ENCODE data around the gene RGS1. TPM values are rescaled to one million over a fixed set of nuclear protein-coding genes. Genes with fewer than 3 reads are reported as not detected.
A peak's percentile ranks its signal among the peaks of the same experiment; 100 is the strongest.

RGS1 gene
- polyA plus RNA-seq, 1 donor from 2014 or later = 119 TPM

DNA sequence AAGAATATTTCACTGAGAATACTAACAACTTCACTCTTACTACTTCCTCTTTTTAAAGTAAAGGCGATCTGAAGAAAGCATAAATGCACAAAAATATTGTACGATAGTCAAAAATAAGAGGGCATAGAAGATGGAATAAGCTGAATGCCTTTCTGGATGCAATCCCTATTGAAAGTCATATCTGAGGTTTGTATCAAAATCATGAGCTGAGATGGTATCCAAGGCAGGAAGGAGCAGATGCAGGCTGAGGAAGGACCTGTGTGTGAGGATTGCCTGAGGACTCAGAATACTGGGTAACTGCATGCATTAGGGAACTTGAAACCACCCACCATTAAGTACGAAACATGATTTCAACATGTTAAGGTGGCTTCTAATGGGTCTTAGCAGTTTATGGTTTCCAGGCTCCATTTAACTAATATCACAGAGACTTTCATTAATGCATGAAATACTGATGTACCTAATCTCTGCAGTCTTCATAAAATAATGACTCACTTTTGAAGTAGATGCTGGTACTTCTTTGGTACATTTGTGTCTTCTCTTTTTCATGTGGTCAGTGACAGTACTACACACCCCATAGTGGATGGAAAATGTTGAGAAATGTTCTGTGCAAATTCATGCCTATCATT lies 29.6 kb upstream of the RGS1 start:
- Mint-ChIP-seq H3K4me3 (peak overlapping the region; percentile 39 to 85 (median 78)), H3K36me3 (no peaks in the 10 kb centered on the region), H3K4me1 (peaks cover 5 to 16% (median 12%) of the 10 kb centered on the region in 3 donors), H3K27me3 (peaks cover 1% of the 10 kb centered on the region), H3K9me3 (peaks cover 0 to 2% (median 0%) of the 10 kb centered on the region in 3 donors), H3K27ac (peak overlapping the region in 2 of 3 donors; percentile 2 to 87)

- peaks cover 1% of the 10 kb centered on the region for H3K27me3 Mint-ChIP-seq
- H3K27ac Mint-ChIP-seq = no peak overlapping the region
- H3K4me1 Mint-ChIP-seq = peaks cover 8 to 18% (median 12%) of the 10 kb centered on the region in 3 donors
- no peak overlapping the region for H3K4me3 Mint-ChIP-seq
- no peaks in the 10 kb centered on the region for H3K36me3 Mint-ChIP-seq
- peaks cover 0 to 2% (median 0%) of the 10 kb centered on the region in 3 donors for H3K9me3 Mint-ChIP-seq
Measured at GRCh38 chr1:192546596-192547190, 28.9 kb upstream of the RGS1 start.

DNA sequence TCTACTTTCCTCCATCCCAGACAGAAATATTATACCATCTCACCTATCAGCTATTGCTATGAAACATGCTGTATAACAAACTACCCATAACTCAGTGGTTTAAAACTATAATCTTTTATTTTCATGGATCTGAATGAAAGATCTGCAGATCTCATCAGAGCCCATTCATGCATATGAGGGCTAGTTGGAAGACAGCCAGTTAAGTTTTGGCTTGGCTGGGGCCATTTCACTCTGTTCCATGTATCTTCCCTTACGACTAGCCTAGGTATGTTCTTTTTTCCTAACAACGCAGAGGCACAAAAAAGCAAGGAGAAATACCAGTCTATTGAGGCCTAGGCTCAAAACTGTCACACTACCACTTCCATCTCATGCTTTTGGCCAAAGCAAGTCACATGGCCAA lies 28.1 kb upstream of the RGS1 start:
- Mint-ChIP-seq H3K4me3 (no peak overlapping the region), H3K4me1 (peaks cover 8 to 21% (median 14%) of the 10 kb centered on the region in 3 donors), H3K36me3 (no peaks in the 10 kb centered on the region), H3K27ac (no peak overlapping the region), H3K27me3 (peaks cover 1% of the 10 kb centered on the region), H3K9me3 (peaks cover 0 to 2% (median 0%) of the 10 kb centered on the region in 3 donors)

DNA sequence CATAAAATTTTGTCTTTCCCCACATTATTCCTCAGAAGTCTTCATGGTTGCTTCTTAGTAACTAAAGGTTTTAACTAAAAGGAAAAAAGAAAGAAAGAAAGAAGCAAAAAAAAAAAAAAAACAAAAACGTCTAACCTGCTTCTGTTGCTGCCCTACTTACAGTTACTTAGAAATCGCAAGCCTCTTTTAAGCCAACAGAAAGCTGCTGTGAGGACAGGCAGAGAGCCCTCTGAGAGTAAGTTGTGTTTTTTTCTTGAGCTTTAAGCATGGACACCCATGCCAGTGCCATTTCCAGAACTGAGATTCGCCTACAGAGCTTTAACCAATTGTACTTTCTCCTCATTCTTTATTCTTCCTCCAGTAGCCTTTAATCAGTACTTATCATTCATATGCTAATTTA lies 25.6 kb upstream of the RGS1 start:
- H3K4me1 Mint-ChIP-seq = peaks cover 8 to 24% (median 21%) of the 10 kb centered on the region in 3 donors
- H3K9me3 Mint-ChIP-seq = peaks cover 0 to 2% (median 0%) of the 10 kb centered on the region in 3 donors
- peaks cover 4% of the 10 kb centered on the region for H3K27me3 Mint-ChIP-seq
- no peak overlapping the region for H3K4me3 Mint-ChIP-seq
- H3K36me3 Mint-ChIP-seq = no peaks in the 10 kb centered on the region
- no peak overlapping the region for H3K27ac Mint-ChIP-seq

- Mint-ChIP-seq H3K27me3 (peaks cover 4% of the 10 kb centered on the region), H3K9me3 (peaks cover 0 to 2% (median 0%) of the 10 kb centered on the region in 3 donors), H3K4me1 (peaks cover 4 to 18% (median 12%) of the 10 kb centered on the region in 3 donors), H3K36me3 (no peaks in the 10 kb centered on the region), H3K4me3 (no peak overlapping the region), H3K27ac (no peak overlapping the region)
Measured at GRCh38 chr1:192550922-192551534, 24.5 kb upstream of the RGS1 start.

DNA sequence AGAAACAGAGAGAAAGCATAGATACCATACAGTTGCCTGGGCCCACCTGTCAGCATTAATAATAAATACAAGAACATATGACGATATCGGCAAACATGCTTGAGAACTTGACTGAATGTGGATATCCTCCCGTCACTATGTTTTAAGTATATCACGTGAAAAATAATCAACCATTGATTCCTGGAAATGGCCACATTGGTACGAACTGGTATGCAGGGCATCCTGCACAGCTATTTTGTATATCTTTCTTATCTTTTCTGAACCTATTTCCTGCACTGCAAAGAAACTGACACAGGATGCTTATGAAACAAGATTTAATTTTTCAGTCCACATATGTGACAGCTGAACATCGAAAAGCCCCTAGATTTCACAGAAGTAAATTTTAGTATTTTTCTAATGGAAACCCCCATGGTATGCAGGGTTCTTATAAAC lies 22.8 kb upstream of the RGS1 start:
- H3K36me3 Mint-ChIP-seq = no peaks in the 10 kb centered on the region
- H3K4me3 Mint-ChIP-seq = no peak overlapping the region
- no peak overlapping the region for H3K27ac Mint-ChIP-seq
- H3K27me3 Mint-ChIP-seq = peaks cover 4% of the 10 kb centered on the region
- H3K4me1 Mint-ChIP-seq = peaks cover 4 to 16% (median 10%) of the 10 kb centered on the region in 3 donors
- peaks cover 0 to under 1% (median 0%) of the 10 kb centered on the region in 3 donors for H3K9me3 Mint-ChIP-seq

- no peaks in the 10 kb centered on the region for H3K36me3 Mint-ChIP-seq
- peak overlapping the region in 1 of 3 donors; percentile 29 for H3K27ac Mint-ChIP-seq
- H3K4me1 Mint-ChIP-seq = peaks cover 4 to 16% (median 10%) of the 10 kb centered on the region in 3 donors
Measured at GRCh38 chr1:192553741-192554140, 21.8 kb upstream of the RGS1 start.

DNA sequence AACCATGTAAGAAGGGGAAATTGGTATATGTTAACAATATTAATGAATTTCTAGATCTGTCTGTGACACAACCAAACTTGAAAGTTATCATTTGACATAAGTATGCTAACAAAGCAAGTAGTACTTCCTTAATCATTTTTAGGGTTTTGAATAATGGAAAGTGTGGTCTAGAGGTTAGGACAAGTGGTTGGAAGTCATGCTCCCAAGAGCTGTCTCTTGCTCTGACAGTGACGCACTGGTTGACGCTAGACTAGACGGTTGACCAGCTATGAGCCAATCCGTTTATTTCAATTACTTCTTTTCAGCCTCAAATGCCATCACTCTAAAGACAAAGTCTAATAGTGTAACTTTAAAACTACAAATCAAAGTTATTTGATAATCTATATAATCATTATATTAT lies 20.7 kb upstream of the RGS1 start:
- Mint-ChIP-seq H3K27ac (no peak overlapping the region), H3K9me3 (no peaks in the 10 kb centered on the region), H3K4me3 (no peak overlapping the region), H3K27me3 (peaks cover 3% of the 10 kb centered on the region), H3K4me1 (peaks cover 8 to 16% (median 14%) of the 10 kb centered on the region in 3 donors), H3K36me3 (no peaks in the 10 kb centered on the region)

More at GRCh38 chr1:192553741-192554140, 21.8 kb upstream of the RGS1 start:
- H3K27me3 Mint-ChIP-seq = peaks cover 4% of the 10 kb centered on the region
- no peaks in the 10 kb centered on the region for H3K9me3 Mint-ChIP-seq
- no peak overlapping the region for H3K4me3 Mint-ChIP-seq

GRCh38 chr1:192555399-192555798 lies 20.2 kb upstream of the RGS1 start:
- H3K27ac Mint-ChIP-seq = no peak overlapping the region
- H3K4me3 Mint-ChIP-seq = no peak overlapping the region
- H3K9me3 Mint-ChIP-seq = no peaks in the 10 kb centered on the region
- no peaks in the 10 kb centered on the region for H3K36me3 Mint-ChIP-seq
- peaks cover 3% of the 10 kb centered on the region for H3K27me3 Mint-ChIP-seq
- peaks cover 8 to 14% (median 14%) of the 10 kb centered on the region in 3 donors for H3K4me1 Mint-ChIP-seq

DNA sequence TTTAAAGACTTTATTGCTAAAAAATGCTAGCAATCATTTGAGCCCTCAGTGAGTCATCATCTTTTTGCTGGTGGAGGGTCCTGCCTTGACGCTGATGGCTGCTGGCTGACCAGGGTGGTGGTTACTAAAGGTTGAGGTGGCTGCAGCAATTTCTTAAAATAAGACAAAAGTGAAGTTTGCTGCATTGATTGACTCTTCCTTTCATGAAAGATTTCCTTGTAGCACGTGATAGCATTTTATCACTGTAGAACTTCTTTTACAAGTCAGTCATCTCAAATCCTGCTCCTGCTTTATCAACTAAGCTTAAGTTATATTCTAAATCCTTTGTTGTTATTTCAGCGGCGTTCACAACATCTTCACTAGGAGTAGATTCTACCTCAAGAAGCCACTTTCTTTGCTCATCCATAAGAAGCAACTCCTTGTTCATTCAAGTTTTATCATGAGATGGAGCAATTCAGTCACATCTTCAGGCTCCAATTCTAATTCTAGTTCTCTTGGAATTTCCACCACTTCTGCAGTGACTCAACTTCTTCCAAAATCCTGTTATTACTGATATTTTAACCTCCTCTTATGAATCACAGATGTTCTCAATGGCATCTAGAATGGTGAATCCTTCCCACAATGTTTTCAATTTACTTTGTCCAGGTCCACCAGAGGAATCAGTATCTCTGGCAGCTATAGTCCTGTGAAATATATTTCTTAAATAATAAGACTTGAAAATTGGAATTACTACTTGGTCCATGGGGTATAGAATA lies 17.6 kb upstream of the RGS1 start:
- H3K36me3 Mint-ChIP-seq = no peaks in the 10 kb centered on the region
- H3K9me3 Mint-ChIP-seq = peaks cover 0 to under 1% (median 0%) of the 10 kb centered on the region in 3 donors
- H3K4me3 Mint-ChIP-seq = no peak overlapping the region
- peaks cover 4 to 8% (median 4%) of the 10 kb centered on the region in 3 donors for H3K4me1 Mint-ChIP-seq
- H3K27ac Mint-ChIP-seq = no peak overlapping the region
- H3K27me3 Mint-ChIP-seq = peaks cover 3% of the 10 kb centered on the region

GRCh38 chr1:192559115-192560006 lies 16.2 kb upstream of the RGS1 start:
- Mint-ChIP-seq H3K36me3 (no peaks in the 10 kb centered on the region), H3K27ac (no peak overlapping the region), H3K4me3 (no peak overlapping the region), H3K9me3 (peaks cover 0 to 2% (median 0%) of the 10 kb centered on the region in 3 donors), H3K27me3 (peaks cover 3% of the 10 kb centered on the region), H3K4me1 (peaks cover 0 to 8% (median 4%) of the 10 kb centered on the region in 3 donors)

GRCh38 chr1:192561301-192561700 lies 14.3 kb upstream of the RGS1 start:
- Mint-ChIP-seq H3K4me3 (no peak overlapping the region), H3K36me3 (no peaks in the 10 kb centered on the region), H3K9me3 (peaks cover 0 to 2% (median 0%) of the 10 kb centered on the region in 3 donors), H3K27me3 (no peaks in the 10 kb centered on the region), H3K4me1 (peaks cover 0 to 8% (median 4%) of the 10 kb centered on the region in 3 donors), H3K27ac (no peak overlapping the region)

DNA sequence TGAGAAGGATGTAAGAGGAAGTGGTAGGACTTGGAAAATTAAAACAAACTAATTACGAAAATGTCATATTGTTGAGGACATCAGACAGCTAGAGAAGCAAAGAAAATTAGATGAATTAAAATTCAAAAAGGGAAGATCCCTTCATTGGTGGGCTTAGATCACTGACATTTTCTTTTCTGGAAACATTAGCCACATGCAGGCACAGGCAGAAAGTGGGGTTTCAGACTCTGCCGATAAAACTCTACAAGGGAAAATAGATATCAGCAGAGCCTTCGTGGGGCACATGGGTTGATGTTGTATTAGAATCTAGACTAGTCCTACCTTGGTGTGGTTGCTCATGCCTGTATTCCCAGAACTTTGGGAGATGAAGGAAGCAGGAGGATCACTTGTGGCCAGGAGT lies 12.4 kb upstream of the RGS1 start:
- H3K4me1 Mint-ChIP-seq = peaks cover 0 to 8% (median 4%) of the 10 kb centered on the region in 3 donors
- no peak overlapping the region for H3K27ac Mint-ChIP-seq

GRCh38 chr1:192564099-192564498 lies 11.5 kb upstream of the RGS1 start:
- H3K36me3 Mint-ChIP-seq = no peaks in the 10 kb centered on the region
- peaks cover 0 to 8% (median 4%) of the 10 kb centered on the region in 3 donors for H3K4me1 Mint-ChIP-seq
- H3K27me3 Mint-ChIP-seq = no peaks in the 10 kb centered on the region
- H3K27ac Mint-ChIP-seq = no peak overlapping the region
- H3K9me3 Mint-ChIP-seq = peaks cover 0 to 2% (median 0%) of the 10 kb centered on the region in 3 donors
- no peak overlapping the region for H3K4me3 Mint-ChIP-seq

More for the DNA sequence above, 12.4 kb upstream of the RGS1 start:
- H3K36me3 Mint-ChIP-seq = no peaks in the 10 kb centered on the region
- H3K4me3 Mint-ChIP-seq = no peak overlapping the region
- no peaks in the 10 kb centered on the region for H3K27me3 Mint-ChIP-seq
- H3K9me3 Mint-ChIP-seq = peaks cover 0 to 2% (median 0%) of the 10 kb centered on the region in 3 donors
